Measurements from ENCODE around the gene HGD.

The HGD gene

DNA sequence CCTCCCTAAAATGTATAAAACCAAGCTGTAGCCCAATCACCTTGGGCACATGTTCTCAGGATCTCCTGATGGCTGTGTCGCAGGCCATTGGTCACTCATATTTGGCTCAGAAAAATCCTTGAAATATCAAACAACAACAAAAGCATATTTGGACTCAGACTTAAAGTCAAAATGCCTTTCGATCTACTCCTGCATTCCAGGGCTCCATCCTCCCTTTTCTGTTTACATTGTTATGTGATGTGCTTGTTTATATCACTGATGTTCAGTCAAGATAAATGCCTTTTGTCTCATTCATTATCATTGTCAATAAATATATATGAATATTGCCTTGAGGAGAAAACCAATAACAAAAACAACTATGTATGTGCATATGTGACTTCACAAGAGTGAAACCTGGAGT is 31.7 kb downstream of the HGD start:
- TF ChIP-seq, protein P1, sequence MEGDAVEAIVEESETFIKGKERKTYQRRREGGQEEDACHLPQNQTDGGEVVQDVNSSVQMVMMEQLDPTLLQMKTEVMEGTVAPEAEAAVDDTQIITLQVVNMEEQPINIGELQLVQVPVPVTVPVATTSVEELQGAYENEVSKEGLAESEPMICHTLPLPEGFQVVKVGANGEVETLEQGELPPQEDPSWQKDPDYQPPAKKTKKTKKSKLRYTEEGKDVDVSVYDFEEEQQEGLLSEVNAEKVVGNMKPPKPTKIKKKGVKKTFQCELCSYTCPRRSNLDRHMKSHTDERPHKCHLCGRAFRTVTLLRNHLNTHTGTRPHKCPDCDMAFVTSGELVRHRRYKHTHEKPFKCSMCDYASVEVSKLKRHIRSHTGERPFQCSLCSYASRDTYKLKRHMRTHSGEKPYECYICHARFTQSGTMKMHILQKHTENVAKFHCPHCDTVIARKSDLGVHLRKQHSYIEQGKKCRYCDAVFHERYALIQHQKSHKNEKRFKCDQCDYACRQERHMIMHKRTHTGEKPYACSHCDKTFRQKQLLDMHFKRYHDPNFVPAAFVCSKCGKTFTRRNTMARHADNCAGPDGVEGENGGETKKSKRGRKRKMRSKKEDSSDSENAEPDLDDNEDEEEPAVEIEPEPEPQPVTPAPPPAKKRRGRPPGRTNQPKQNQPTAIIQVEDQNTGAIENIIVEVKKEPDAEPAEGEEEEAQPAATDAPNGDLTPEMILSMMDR (IDR thresholded peaks at IDR 0.05; ENCODE audit: low read depth, low read length, missing control alignments), result no peak
- H3K4me3 ChIP-seq (ENCODE audit: low read depth, low read length), result no peak overlapping the region
- DNase-seq (ENCODE audit: low read depth), result no peak

DNA sequence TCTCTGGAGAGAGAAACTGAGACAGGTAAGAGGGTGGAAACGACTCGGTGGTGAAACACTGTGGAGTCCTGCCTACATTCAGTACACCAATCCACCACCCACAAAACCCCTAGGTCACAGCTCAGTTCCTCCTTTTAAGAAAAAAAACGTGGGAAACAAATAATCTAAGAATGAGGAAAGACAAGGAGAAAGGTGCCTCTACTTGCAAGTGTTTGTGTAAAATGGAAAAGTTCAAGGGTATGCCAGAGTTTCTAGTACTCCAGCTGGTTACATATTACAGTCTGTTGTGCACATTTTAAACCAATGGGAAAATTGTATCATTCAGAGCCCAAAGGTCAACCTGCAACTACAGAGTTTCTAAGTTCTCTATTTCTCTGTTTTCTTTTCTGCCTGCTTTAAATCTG is 32.2 kb downstream of the HGD start:
- TF ChIP-seq, protein P1 (IDR thresholded peaks at IDR 0.05; ENCODE audit: low read depth, low read length, missing control alignments), result no peak
- no peak overlapping the region for H3K4me3 ChIP-seq (ENCODE audit: low read depth, low read length)
- no peak for DNase-seq (ENCODE audit: low read depth)

DNA sequence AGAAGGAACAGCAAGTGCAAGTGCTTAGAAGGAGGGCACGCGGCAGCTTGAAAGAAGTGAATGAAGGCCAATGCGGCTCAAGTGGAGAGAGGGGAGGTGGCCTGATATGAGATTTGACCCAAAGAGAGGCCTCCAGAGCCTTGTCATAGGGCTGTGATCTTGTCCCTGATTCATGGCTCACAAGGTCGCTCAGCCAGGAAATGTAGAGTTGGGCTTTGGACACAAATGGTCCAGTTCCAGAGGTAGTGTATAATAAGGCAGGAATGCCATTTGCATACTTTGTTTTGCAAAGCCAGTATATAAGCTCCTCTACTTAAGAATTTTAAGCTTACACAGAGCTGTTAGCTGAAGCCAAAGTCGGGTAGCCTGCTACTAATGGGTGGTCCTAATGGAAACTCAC is 33.7 kb downstream of the HGD start:
- DNase-seq (ENCODE audit: low read depth), result no peak
- TF ChIP-seq, protein P1 (IDR thresholded peaks at IDR 0.05; ENCODE audit: low read depth, low read length, missing control alignments), result no peak
- no peak overlapping the region for H3K4me3 ChIP-seq (ENCODE audit: low read depth, low read length)

DNA sequence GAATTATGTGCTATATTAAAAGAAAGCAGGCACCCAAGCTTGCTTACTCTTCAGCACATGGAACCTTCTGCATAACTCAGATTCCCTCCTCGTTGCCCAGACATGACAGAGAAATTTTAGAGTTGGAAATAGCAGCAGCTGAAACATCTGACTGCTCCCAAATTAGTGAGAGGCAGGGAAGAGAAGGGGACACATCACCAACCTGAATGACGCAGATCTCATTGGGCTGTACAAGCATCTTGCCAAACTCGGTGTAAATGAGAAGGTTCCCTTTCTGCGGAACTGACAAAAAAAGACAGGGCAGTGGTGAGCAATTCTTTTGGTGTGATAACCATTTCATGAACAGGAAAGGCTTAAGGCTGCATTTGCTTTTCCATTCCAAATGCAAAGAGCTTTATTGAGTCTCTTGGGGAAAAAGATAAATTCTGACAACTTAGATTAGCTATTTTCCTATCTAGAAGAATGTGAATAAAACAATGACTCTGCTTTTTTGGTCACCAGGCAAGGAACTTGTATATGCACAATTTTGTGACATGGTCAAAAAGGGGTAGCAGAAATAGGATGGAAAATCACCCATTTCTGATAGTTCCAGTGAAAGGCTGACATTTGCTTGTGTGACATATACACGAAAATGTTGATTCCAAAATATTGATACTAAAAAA is 35.1 kb downstream of the HGD start:
- no peak for DNase-seq (ENCODE audit: low read depth)
- H3K4me3 ChIP-seq (ENCODE audit: low read depth, low read length), result no peak overlapping the region
- TF ChIP-seq, protein P1 (IDR thresholded peaks at IDR 0.05; ENCODE audit: low read depth, low read length, missing control alignments), result no peak

DNA sequence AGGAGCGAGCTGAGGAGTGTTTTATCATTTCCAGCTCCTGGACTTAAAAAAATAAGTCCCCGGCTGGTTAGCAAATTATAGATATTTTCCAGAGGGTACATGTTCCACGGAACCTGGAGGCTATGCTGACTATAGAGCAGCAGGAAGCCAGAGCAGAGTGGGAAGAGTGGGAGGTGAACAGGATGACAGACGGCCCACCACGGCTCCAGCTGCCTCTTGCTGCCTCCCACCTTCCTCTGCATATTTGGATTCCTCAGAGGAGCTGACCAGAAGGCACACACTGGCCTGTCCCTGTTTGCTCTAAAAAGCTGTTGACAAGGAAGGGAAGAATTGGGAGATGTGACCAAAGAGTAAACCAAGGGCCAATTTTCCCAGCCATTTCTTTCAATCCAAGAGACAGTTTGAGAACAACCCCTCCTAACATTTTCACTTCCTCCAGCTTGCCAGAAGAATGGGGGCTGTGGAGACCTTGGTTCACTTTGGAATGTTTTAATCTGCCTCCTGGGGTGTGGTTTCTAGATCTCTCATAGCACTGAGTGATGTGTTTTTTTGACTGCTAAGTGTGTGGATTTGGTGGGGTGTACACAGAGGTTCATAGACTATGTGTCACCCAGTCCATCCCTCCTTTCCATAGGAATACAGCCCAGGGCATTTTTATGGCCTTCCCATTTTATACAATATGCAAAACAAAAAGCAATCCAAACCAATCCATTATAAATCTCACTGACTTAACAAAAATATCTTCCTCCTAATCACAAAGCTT is 36.8 kb downstream of the HGD start:
- DNase-seq (ENCODE audit: low read depth), result no peak
- H3K4me3 ChIP-seq (ENCODE audit: low read depth, low read length), result no peak overlapping the region
- TF ChIP-seq, protein P1 (IDR thresholded peaks at IDR 0.05; ENCODE audit: low read depth, low read length, missing control alignments), result no peak

DNA sequence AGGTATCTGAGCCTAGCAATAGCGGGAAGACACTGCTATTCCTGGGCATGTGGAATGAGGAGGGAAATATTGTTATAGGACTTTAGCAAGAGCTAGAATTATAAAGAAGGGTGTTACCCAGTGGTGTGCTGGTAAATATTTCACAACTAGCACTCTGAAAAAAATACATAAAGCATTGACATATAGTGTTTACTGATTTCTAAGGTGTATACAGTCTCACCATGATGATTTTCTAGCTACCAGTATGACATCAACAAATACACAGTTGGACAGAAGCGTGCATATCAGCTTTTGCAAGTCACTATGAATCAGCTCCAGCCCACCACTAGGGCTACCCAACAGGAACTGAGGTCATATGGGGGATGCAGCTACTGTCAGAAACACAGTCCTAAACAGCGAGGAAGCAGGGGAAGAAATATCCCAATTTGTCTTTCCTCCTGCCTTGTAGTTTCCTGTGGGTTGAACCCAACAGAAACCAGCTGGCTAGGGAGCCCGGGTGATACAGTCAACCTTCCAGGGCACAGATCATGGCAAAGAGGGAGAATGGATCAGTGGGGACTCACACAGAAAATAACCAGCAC is 39.6 kb downstream of the HGD start:
- no peak for DNase-seq (ENCODE audit: low read depth)
- TF ChIP-seq, protein P1 (IDR thresholded peaks at IDR 0.05; ENCODE audit: low read depth, low read length, missing control alignments), result no peak
- H3K4me3 ChIP-seq (ENCODE audit: low read depth, low read length), result no peak overlapping the region
